LNCAP (cell line): ENCODE data around the gene NFU1.

ENCODE experiments used
- TF ChIP-seq, protein P1 (sequence below): fragments of 450-650 bp; IDR thresholded peaks from 2 replicates; pipeline ENCODE4 v1.5.1; 2017; ENCODE audit warnings: mild to moderate bottlenecking

Gene NFU1

DNA sequence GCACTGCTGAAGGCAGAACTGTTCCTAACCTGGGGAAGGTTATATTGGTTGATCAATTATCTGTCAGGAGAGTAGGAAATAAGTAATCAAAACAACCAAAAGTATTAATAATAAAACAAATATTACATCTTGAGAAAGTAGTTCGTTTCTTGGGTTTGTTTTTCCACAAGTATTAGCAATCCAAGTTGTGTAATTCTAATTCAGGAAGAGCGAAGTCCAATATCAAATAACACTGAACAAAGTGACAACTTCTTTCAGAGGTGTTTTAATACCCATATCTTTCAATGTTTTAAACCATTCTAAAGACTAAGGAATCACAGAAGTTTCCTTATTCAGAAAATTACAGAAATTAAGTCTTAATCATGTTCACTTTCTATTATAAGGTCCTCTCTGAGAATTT lies 34.6 kb upstream of the NFU1 start:
- TF ChIP-seq, protein P1, sequence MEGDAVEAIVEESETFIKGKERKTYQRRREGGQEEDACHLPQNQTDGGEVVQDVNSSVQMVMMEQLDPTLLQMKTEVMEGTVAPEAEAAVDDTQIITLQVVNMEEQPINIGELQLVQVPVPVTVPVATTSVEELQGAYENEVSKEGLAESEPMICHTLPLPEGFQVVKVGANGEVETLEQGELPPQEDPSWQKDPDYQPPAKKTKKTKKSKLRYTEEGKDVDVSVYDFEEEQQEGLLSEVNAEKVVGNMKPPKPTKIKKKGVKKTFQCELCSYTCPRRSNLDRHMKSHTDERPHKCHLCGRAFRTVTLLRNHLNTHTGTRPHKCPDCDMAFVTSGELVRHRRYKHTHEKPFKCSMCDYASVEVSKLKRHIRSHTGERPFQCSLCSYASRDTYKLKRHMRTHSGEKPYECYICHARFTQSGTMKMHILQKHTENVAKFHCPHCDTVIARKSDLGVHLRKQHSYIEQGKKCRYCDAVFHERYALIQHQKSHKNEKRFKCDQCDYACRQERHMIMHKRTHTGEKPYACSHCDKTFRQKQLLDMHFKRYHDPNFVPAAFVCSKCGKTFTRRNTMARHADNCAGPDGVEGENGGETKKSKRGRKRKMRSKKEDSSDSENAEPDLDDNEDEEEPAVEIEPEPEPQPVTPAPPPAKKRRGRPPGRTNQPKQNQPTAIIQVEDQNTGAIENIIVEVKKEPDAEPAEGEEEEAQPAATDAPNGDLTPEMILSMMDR, result no peak

DNA sequence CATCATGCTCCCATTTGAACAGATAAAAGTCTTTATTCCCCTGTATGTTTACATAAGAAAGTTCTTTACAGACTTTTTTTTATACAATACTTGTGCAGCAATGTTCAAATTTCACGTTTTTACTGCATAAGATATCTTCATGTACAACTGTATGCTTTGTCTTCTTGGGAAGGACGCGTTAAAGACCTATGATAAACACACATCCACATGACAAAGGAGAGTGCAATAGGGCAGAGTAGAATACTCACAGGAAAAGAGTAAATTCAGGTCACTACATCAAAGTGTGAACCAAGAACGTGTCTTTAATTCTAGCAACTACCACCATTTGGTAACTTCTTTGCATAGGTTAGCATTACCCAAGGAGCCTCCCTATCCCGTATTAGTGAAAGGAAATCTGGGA lies 33.7 kb upstream of the NFU1 start:
- TF ChIP-seq, protein P1, result no peak

DNA sequence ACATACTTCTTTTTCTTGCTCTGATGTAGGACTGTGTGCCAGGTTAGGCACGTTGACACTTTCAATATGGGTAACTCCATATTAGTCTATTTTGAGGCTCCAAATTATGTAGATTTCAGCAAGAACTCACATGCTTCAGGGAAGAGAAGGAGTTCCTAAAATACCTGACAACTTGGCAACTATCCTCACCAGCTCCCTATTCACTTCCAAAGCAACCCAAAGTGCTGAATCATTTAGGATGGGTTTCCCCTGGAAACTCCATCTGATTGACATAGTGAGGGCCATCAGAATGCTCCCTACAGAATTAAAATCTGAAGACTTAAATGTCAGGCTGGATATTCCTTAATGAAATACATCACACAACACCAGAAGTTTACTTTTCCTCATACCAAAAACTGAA lies 32.5 kb upstream of the NFU1 start:
- TF ChIP-seq, protein P1, result no peak

DNA sequence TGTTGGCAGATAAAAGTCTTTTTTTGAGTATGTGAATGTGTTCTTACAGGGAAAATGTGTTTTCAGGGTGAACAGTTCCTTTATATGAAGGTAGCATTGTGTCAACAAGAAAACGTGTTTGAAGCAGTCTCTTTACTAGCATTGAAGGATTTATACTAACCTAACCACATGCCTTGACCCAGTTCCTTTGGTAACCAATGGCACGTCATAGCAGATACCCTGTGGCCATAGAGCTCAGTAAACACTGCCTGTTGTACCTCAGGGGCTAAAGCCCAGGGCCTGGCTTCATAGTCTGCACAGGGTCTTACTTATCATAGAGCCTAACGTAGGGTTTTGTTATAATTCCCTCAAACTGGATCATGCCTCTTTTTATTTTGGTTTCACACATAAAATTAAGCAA lies 32.1 kb upstream of the NFU1 start:
- TF ChIP-seq, protein P1, result no peak

DNA sequence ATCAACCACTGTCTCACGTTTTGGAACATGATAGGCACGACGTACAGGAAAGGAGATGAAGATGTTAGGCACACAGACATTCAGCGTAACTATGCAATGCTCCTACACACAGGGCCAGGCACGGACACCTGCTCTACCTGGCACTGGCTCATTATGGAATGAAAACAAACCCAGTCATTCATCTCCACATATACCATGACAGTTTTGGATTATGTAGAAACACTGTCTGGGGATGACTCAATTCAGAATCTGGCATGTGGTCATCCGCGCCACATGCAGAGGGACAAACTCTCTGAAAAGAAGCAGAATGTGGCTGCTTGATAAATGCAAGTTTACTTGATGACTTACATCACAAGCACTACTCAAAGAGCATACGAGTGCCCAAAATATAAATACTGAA lies 29.5 kb upstream of the NFU1 start:
- TF ChIP-seq, protein P1, result no peak

DNA sequence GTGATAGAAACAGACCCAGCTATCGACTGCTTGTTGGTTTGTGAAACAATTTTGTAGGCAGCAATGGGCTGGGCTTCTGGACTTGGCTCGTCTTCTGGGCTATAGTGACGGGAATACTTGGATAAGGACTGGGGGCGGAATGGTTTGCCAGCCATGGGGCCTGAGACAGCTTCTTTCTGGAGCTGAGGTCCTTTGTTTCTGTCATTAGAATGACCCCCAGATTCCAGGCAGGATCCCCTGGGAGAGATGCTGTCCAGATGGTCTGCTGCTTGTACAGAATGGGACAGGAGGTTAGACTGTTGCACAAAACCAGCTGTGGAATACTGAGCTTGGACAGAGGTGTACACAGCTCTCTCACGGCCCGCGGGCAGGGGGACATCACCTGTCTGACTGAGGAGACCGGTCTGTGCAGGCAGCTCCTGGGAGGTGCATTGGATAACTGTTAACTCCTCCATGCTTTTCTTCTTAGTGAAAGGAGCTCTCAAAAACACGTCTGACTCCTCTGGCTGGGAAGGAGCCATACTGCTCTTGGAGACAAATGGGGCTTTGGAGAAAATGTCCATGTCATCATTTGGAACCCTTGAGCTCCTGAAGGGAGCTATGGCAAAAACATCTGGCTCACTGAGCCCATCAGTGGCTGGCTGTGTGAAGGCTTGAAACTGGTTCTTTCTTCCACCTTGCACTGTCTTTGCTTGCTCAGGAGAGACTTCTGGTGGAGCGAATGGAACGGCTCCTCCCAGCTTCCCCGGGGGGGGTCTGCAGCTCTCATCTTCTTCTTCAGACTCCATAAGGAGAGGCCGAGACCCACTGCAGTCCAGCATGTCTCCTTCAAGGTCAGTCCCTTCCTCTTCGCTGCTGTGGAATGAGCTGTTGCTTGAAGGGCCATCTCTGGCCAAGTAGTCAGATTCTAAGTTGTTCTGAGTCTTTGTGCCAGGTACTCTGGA lies 28.6 kb upstream of the NFU1 start:
- TF ChIP-seq, protein P1, result no peak

DNA sequence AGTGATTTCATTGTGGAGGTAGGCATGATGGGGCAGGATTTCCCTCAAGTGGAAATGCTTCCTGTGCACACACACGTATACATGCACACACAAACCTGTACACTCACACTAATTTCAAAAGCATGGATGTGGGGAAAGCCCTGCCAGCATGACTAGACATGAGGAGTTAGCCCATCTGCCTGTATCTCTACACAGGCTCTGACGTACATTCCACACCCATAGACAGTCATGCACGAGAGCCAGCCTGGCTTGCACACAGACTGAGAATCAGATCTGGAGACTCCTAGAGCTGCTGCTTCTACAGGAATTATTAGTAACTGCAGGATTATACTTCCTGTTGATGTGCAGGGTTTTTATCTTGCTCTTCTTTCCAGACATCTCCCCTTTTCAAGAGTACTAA lies 27.3 kb upstream of the NFU1 start:
- TF ChIP-seq, protein P1, result no peak
